ENCODE results near the gene LGMN. TPM values are rescaled to one million over a fixed set of nuclear protein-coding genes. Genes with fewer than 3 reads are reported as not detected.

LGMN gene
- total and polyA plus RNA-seq, 2 experiments from 2014 or later: 130 to 169 TPM

GRCh38 chr14:92728759-92729364, 19.6 kb downstream of the LGMN start:
- no peak overlapping the region for H3K4me2 ChIP-seq
- TF ChIP-seq EZH2phosphoT487 (IDR thresholded peaks at IDR 0.05; ENCODE audit: low read depth, severe bottlenecking, unreplicated experiment) (no peak), CTCF (IDR thresholded peaks at IDR 0.05; ENCODE audit: poor library complexity) (no peak), EZH2 (IDR thresholded peaks at IDR 0.05; ENCODE audit: borderline replicate concordance) (no peak)
- DNase-seq (ENCODE audit: low spot score): no peak
- peaks cover 12% of the 10 kb centered on the region for H3K4me1 ChIP-seq (ENCODE audit: insufficient read depth)
- H4K20me1 ChIP-seq (ENCODE audit: insufficient read depth, poor library complexity, severe bottlenecking): no peaks in the 10 kb centered on the region
- H3K9me2 ChIP-seq (replicated peaks; ENCODE audit: insufficient read depth): no peaks in the 10 kb centered on the region
- no peaks in the 10 kb centered on the region for H3K9me3 ChIP-seq (ENCODE audit: low read depth)
- peaks cover 3% of the 10 kb centered on the region for H3K79me2 ChIP-seq
- no peaks in the 10 kb centered on the region for H3K27me3 ChIP-seq
- H3K4me3 ChIP-seq: no peak overlapping the region
- no peaks in the 10 kb centered on the region for H3K36me3 ChIP-seq (replicated peaks; ENCODE audit: insufficient read depth, low read depth)
- WGBS (ENCODE audit: low lambda C conversion rate, missing lambda C conversion rate): 86% methylated on average over 6 of the region's 8 CpGs
- no peak overlapping the region for H2AFZ ChIP-seq
- H3K27ac ChIP-seq: no peak overlapping the region

GRCh38 chr14:92726933-92727262, 21.5 kb downstream of the LGMN start:
- Histone ChIP-seq H3K27ac (peak overlapping the region; percentile 85), H2AFZ (no peak overlapping the region), H3K36me3 (replicated peaks; ENCODE audit: insufficient read depth, low read depth) (no peaks in the 10 kb centered on the region), H3K4me3 (no peak overlapping the region), H4K20me1 (ENCODE audit: insufficient read depth, poor library complexity, severe bottlenecking) (no peaks in the 10 kb centered on the region), H3K4me1 (ENCODE audit: insufficient read depth) (peaks cover 9% of the 10 kb centered on the region), H3K9me2 (replicated peaks; ENCODE audit: insufficient read depth) (no peaks in the 10 kb centered on the region), H3K79me2 (peaks cover 9% of the 10 kb centered on the region), H3K9me3 (ENCODE audit: low read depth) (no peaks in the 10 kb centered on the region), H3K4me2 (no peak overlapping the region), H3K27me3 (no peaks in the 10 kb centered on the region)
- TF ChIP-seq CTCF (IDR thresholded peaks at IDR 0.05; ENCODE audit: poor library complexity) (no peak), EZH2phosphoT487 (IDR thresholded peaks at IDR 0.05; ENCODE audit: low read depth, severe bottlenecking, unreplicated experiment) (no peak), EZH2 (IDR thresholded peaks at IDR 0.05; ENCODE audit: borderline replicate concordance) (no peak)
- DNase-seq (ENCODE audit: low spot score): no peak
- 96% methylated on average over 8 of the region's 8 CpGs for WGBS (ENCODE audit: low lambda C conversion rate, missing lambda C conversion rate)

GRCh38 chr14:92726135-92726932, 22.1 kb downstream of the LGMN start:
- DNase-seq (ENCODE audit: low spot score): peak; percentile 79
- H3K4me1 ChIP-seq (ENCODE audit: insufficient read depth): peaks cover 9% of the 10 kb centered on the region
- H3K4me2 ChIP-seq: no peak overlapping the region
- no peaks in the 10 kb centered on the region for H3K27me3 ChIP-seq
- peaks cover 9% of the 10 kb centered on the region for H3K79me2 ChIP-seq
- peak overlapping the region; percentile 85 for H3K27ac ChIP-seq
- no peaks in the 10 kb centered on the region for H3K9me3 ChIP-seq (ENCODE audit: low read depth)
- TF ChIP-seq EZH2 (IDR thresholded peaks at IDR 0.05; ENCODE audit: borderline replicate concordance) (no peak), CTCF (IDR thresholded peaks at IDR 0.05; ENCODE audit: poor library complexity) (no peak), EZH2phosphoT487 (IDR thresholded peaks at IDR 0.05; ENCODE audit: low read depth, severe bottlenecking, unreplicated experiment) (no peak)
- H3K4me3 ChIP-seq: no peak overlapping the region
- 82% methylated on average over 12 of the region's 12 CpGs for WGBS (ENCODE audit: low lambda C conversion rate, missing lambda C conversion rate)
- no peaks in the 10 kb centered on the region for H4K20me1 ChIP-seq (ENCODE audit: insufficient read depth, poor library complexity, severe bottlenecking)
- H2AFZ ChIP-seq: no peak overlapping the region
- H3K9me2 ChIP-seq (replicated peaks; ENCODE audit: insufficient read depth): no peaks in the 10 kb centered on the region
- no peaks in the 10 kb centered on the region for H3K36me3 ChIP-seq (replicated peaks; ENCODE audit: insufficient read depth, low read depth)

Measured in hepatocyte (in vitro differentiated cells).